Measurements from ENCODE around the gene OR2T33.
"Not testable (repeated sequence)": the region's sequence is repeated elsewhere in the genome, so short reads cannot be mapped to it uniquely, and the experiment has no call there.

OR2T33 gene

GRCh38 chr1:248277876-248278275, at the start of gene OR2T33:
Gene OR2T33 (minus strand): TSS chr1:248277976. CDS start chr1:248273814, 4,162 bp downstream.
- H3K27ac ChIP-seq (ENCODE audit: low read length) = no peak within 1 kb of the TSS
- H3K79me2 ChIP-seq (ENCODE audit: low read length) = no peaks in the 10 kb centered on the region
- no peaks in the 10 kb centered on the region for H4K20me1 ChIP-seq (ENCODE audit: insufficient read depth, low read length)
- no peak within 1 kb of the TSS for H2AFZ ChIP-seq (ENCODE audit: low read length)
- DNase-seq = no peak
- H3K9me2 ChIP-seq (replicated peaks; ENCODE audit: insufficient read depth, low read length) = no peaks in the 10 kb centered on the region
- no peak within 1 kb of the TSS for H3K4me2 ChIP-seq (ENCODE audit: low read depth, low read length)
- no peaks in the 10 kb centered on the region for H3K36me3 ChIP-seq (replicated peaks; ENCODE audit: insufficient read depth, low read length)
- no peaks in the 10 kb centered on the region for H3K27me3 ChIP-seq (replicated peaks; ENCODE audit: insufficient read depth, low read length)
- no peak within 1 kb of the TSS for H3K4me3 ChIP-seq (ENCODE audit: low read length)
- no peak for TF ChIP-seq EZH2phosphoT487 (IDR thresholded peaks at IDR 0.05; ENCODE audit: low read length)
- TF ChIP-seq CTCF (IDR thresholded peaks at IDR 0.05; ENCODE audit: low read length) = no peak
- no peak for TF ChIP-seq EZH2 (optimal IDR thresholded peaks at IDR 0.05; ENCODE audit: low read depth, low read length)
- H3K4me1 ChIP-seq (ENCODE audit: low read length) = no peaks in the 10 kb centered on the region
- no peaks in the 10 kb centered on the region for H3K9me3 ChIP-seq (replicated peaks; ENCODE audit: insufficient read depth, low read length)
- H3K9ac ChIP-seq (ENCODE audit: low read length) = no peak within 1 kb of the TSS
- H3F3A ChIP-seq (ENCODE audit: insufficient read depth, low read length) = no peaks in the 10 kb centered on the region

GRCh38 chr1:248324468-248324867, 46.7 kb upstream of the OR2T33 start, which contains the start of gene OR2M7:
Gene OR2M7 (minus strand): TSS chr1:248324568. CDS start chr1:248324568, 0 bp downstream.
- H4K20me1 ChIP-seq (ENCODE audit: insufficient read depth, low read length) = no peaks in the 10 kb centered on the region
- H3K4me3 ChIP-seq (ENCODE audit: low read length) = no peak within 1 kb of the TSS
- no peaks in the 10 kb centered on the region for H3K36me3 ChIP-seq (replicated peaks; ENCODE audit: insufficient read depth, low read length)
- H3K4me1 ChIP-seq (ENCODE audit: low read length) = no peaks in the 10 kb centered on the region
- DNase-seq = no peak
- no peak within 1 kb of the TSS for H2AFZ ChIP-seq (ENCODE audit: low read length)
- no peaks in the 10 kb centered on the region for H3F3A ChIP-seq (ENCODE audit: insufficient read depth, low read length)
- H3K79me2 ChIP-seq (ENCODE audit: low read length) = no peaks in the 10 kb centered on the region
- H3K4me2 ChIP-seq (ENCODE audit: low read depth, low read length) = no peak within 1 kb of the TSS
- H3K27me3 ChIP-seq (replicated peaks; ENCODE audit: insufficient read depth, low read length) = no peaks in the 10 kb centered on the region
- H3K9me2 ChIP-seq (replicated peaks; ENCODE audit: insufficient read depth, low read length) = no peaks in the 10 kb centered on the region
- H3K27ac ChIP-seq (ENCODE audit: low read length) = no peak within 1 kb of the TSS
- no peak for TF ChIP-seq CTCF (IDR thresholded peaks at IDR 0.05; ENCODE audit: low read length)
- no peak for TF ChIP-seq EZH2phosphoT487 (IDR thresholded peaks at IDR 0.05; ENCODE audit: low read length)
- H3K9me3 ChIP-seq (replicated peaks; ENCODE audit: insufficient read depth, low read length) = no peaks in the 10 kb centered on the region
- H3K9ac ChIP-seq (ENCODE audit: low read length) = no peak within 1 kb of the TSS

- Histone ChIP-seq H3K27ac (ENCODE audit: low read length) (no peak overlapping the region), H3K4me1 (ENCODE audit: low read length) (no peaks in the 10 kb centered on the region), H3K9me2 (replicated peaks; ENCODE audit: insufficient read depth, low read length) (no peaks in the 10 kb centered on the region), H3F3A (ENCODE audit: insufficient read depth, low read length) (no peaks in the 10 kb centered on the region), H3K36me3 (replicated peaks; ENCODE audit: insufficient read depth, low read length) (no peaks in the 10 kb centered on the region), H3K4me2 (ENCODE audit: low read depth, low read length) (no peak overlapping the region), H3K9ac (ENCODE audit: low read length) (no peak overlapping the region), H3K27me3 (replicated peaks; ENCODE audit: insufficient read depth, low read length) (no peaks in the 10 kb centered on the region), H3K4me3 (ENCODE audit: low read length) (no peak overlapping the region), H3K79me2 (ENCODE audit: low read length) (no peaks in the 10 kb centered on the region), H2AFZ (ENCODE audit: low read length) (no peak overlapping the region), H3K9me3 (replicated peaks; ENCODE audit: insufficient read depth, low read length) (no peaks in the 10 kb centered on the region), H4K20me1 (ENCODE audit: insufficient read depth, low read length) (no peaks in the 10 kb centered on the region)
- no peak for DNase-seq
- TF ChIP-seq EZH2phosphoT487 (IDR thresholded peaks at IDR 0.05; ENCODE audit: low read length) (no peak), EZH2 (optimal IDR thresholded peaks at IDR 0.05; ENCODE audit: low read depth, low read length) (no peak), CTCF (IDR thresholded peaks at IDR 0.05; ENCODE audit: low read length) (no peak)
These were observed 39.0 kb upstream of the OR2T33 start for GRCh38 chr1:248316796-248317195.

GRCh38 chr1:248306740-248307139, 29.0 kb upstream of the OR2T33 start:
- H4K20me1 ChIP-seq (ENCODE audit: insufficient read depth, low read length); H3K36me3 ChIP-seq (replicated peaks; ENCODE audit: insufficient read depth, low read length); H3K4me3 ChIP-seq (ENCODE audit: low read length); H3K4me2 ChIP-seq (ENCODE audit: low read depth, low read length); H3K27ac ChIP-seq (ENCODE audit: low read length); H3K79me2 ChIP-seq (ENCODE audit: low read length); H3K9me2 ChIP-seq (replicated peaks; ENCODE audit: insufficient read depth, low read length); H3K9me3 ChIP-seq (replicated peaks; ENCODE audit: insufficient read depth, low read length); H3K4me1 ChIP-seq (ENCODE audit: low read length); H3K27me3 ChIP-seq (replicated peaks; ENCODE audit: insufficient read depth, low read length); DNase-seq; H3F3A ChIP-seq (ENCODE audit: insufficient read depth, low read length); H3K9ac ChIP-seq (ENCODE audit: low read length); H2AFZ ChIP-seq (ENCODE audit: low read length): not testable (repeated sequence)
